Right lobe of liver (tissue), 6 donors: Measurements from ENCODE around the gene ADGRG6. TPM values are rescaled to one million over a fixed set of nuclear protein-coding genes. Genes with fewer than 3 reads are reported as not detected.

Experiments
- ATAC-seq, 4 donors: fragments of 200-7000 bp; cut with Tn5 transposase; one replicate each; pipeline ENCODE4 v1.9.1; 2020; ENCODE audit warnings: mild to moderate bottlenecking in 4 of 4, moderate library complexity in 4 of 4
- DNase-seq, 3 donors: peaks; one replicate each; pipeline ENCODE4 v3.0.0-alpha.2; 2020
- H3K27ac ChIP-seq, 3 donors: fragments of 200-600 bp; one replicate each; pipeline ENCODE4 v1.8.0; 2022
- H3K27me3 ChIP-seq, 2 donors: fragments of 200-600 bp; one replicate each; pipeline ENCODE4 v1.8.0; 2022
- H3K36me3 ChIP-seq, 4 donors: fragments of 200-600 bp; sonication (generic) in 1 of 4; one replicate each; pipeline versions ENCODE4 v1.5.1 to v1.8.0; 2017 to 2022; ENCODE audit warnings: control low read depth in 1 of 4
- H3K4me1 ChIP-seq, 4 donors: fragments of 200-600 bp; sonication (generic) in 1 of 4; one replicate each; pipeline versions ENCODE4 v1.5.1 to v1.8.0; 2017 to 2022; ENCODE audit warnings: control low read depth in 1 of 4
- H3K4me3 ChIP-seq, 3 donors: fragments of 200-600 bp; one replicate each; pipeline ENCODE4 v1.8.0; 2022
- H3K9me3 ChIP-seq, 4 donors: fragments of 200-600 bp; sonication (generic) in 1 of 4; one replicate each; pipeline versions ENCODE4 v1.5.1 to v1.8.0; 2017 to 2022; ENCODE audit warnings: control low read depth in 1 of 4
- CTCF ChIP-seq, 4 donors: fragments of 200-600 bp in 3 of 4; fragments of 450-650 bp in 1 of 4; IDR thresholded peaks; one replicate each; pipeline versions ENCODE4 v1.5.1 to v1.8.0; 2016 to 2022; ENCODE audit warnings: antibody characterized with exemption in 4 of 4, mild to moderate bottlenecking in 2 of 4
- POLR2A ChIP-seq: fragments of 450-650 bp; IDR thresholded peaks from one replicate; pipeline ENCODE4 v1.6.1; 2017; ENCODE audit warnings: antibody characterized with exemption, mild to moderate bottlenecking
- WGBS: methylation state at CpG from one replicate; pipeline ENCODE4 v1.1.6; 2018; ENCODE audit warnings: low coverage, low lambda C conversion rate; ENCODE audit not compliant: insufficient coverage; ENCODE audit errors: missing lambda C conversion rate; 5-methylcytosine and 5-hydroxymethylcytosine counted together
- intact Hi-C, 2 donors: fragments of 100-400 bp; cut with DNase I; formaldehyde crosslinking; loops; one replicate each; pipeline versions ENCODE4 v1.11.2 to v1.14.1; 2022
- total RNA-seq, 6 experiments: library from RNA; depleted of rRNA in 2 of 6; stranded (reverse); fragments of >200 nt in 2 of 6; fragmentation: NEBNext Ultra II Directional in 3 of 6; extraction: Animal tissue kit (Norgen Biotek cat#: 25700) in 3 of 6; gene quantifications; one replicate each; pipeline versions ENCODE4 v1.1.0 to v1.2.4, GENCODE V29; 2016 to 2023
- donor health status: DM: no; HTN: yes; CAD: no.
- donor health status: DM: no; HTN: no; CAD: no.
- donor health status: DM: no; HTN: no; CAD: no.
- donor health status: DM: no; HTN: yes; CAD: no.
- donor health status: DM: no; HTN: yes; CAD: no.

ADGRG6 gene
- total RNA-seq, 6 experiments from 2014 or later, result 49.6 to 114 (median 94.6) TPM

- ATAC-seq, result no peak
- DNase-seq, result no peak
- Histone ChIP-seq H3K4me1 (no peaks in the 10 kb centered on the region), H3K9me3 (no peaks in the 10 kb centered on the region), H3K27ac (no peak overlapping the region), H3K4me3 (no peak overlapping the region), H3K27me3 (no peaks in the 10 kb centered on the region), H3K36me3 (peaks cover 0 to 55% (median 16%) of the 10 kb centered on the region in 4 donors)
- TF ChIP-seq POLR2A, result no peak
- TF ChIP-seq CTCF (IDR thresholded peaks at IDR 0.05), result no peak
- intact Hi-C loops, result no loop called here
- WGBS, result 100% methylated on average over 2 of the region's 2 CpGs
These were observed 141.3 kb downstream of the ADGRG6 start for GRCh38 chr6:142443102-142443501.

GRCh38 chr6:142443532-142443931, 141.7 kb downstream of the ADGRG6 start:
- 83% methylated on average over 1 of the region's 1 CpG for WGBS
- TF ChIP-seq CTCF (IDR thresholded peaks at IDR 0.05) (no peak), POLR2A (no peak)

GRCh38 chr6:142444376-142444775, 142.6 kb downstream of the ADGRG6 start:
- no peaks in the 10 kb centered on the region for H3K4me1 ChIP-seq
- no peak overlapping the region for H3K27ac ChIP-seq
- peaks cover 0 to 42% (median 12%) of the 10 kb centered on the region in 4 donors for H3K36me3 ChIP-seq
- TF ChIP-seq CTCF (IDR thresholded peaks at IDR 0.05), result no peak
- TF ChIP-seq POLR2A, result no peak
- no peak overlapping the region for H3K4me3 ChIP-seq
- no peaks in the 10 kb centered on the region for H3K9me3 ChIP-seq
- intact Hi-C loops, result no loop called here
- no peaks in the 10 kb centered on the region for H3K27me3 ChIP-seq
- 73% methylated on average over 1 of the region's 1 CpG for WGBS
- DNase-seq (no peak), ATAC-seq (no peak)

More at GRCh38 chr6:142443532-142443931, 141.7 kb downstream of the ADGRG6 start:
- DNase-seq, result no peak
- intact Hi-C loops, result no loop called here
- no peak for ATAC-seq
- Histone ChIP-seq H3K4me3 (no peak overlapping the region), H3K4me1 (no peaks in the 10 kb centered on the region), H3K9me3 (no peaks in the 10 kb centered on the region), H3K27me3 (no peaks in the 10 kb centered on the region), H3K36me3 (peaks cover 0 to 50% (median 15%) of the 10 kb centered on the region in 4 donors), H3K27ac (no peak overlapping the region)

- H3K9me3 ChIP-seq, result no peaks in the 10 kb centered on the region
- DNase-seq (no peak), ATAC-seq (no peak)
- WGBS, result 47% methylated on average over 2 of the region's 2 CpGs
- TF ChIP-seq CTCF (IDR thresholded peaks at IDR 0.05), result no peak
- no peak for TF ChIP-seq POLR2A
- H3K4me3 ChIP-seq, result no peak overlapping the region
- peaks cover 0 to 38% (median 12%) of the 10 kb centered on the region in 4 donors for H3K36me3 ChIP-seq
- H3K27me3 ChIP-seq, result no peaks in the 10 kb centered on the region
- H3K4me1 ChIP-seq, result no peaks in the 10 kb centered on the region
- no peak overlapping the region for H3K27ac ChIP-seq
- intact Hi-C loops, result no loop called here
These were observed 143.1 kb downstream of the ADGRG6 start for GRCh38 chr6:142444881-142445301.

- Histone ChIP-seq H3K4me3 (no peak overlapping the region), H3K27ac (no peak overlapping the region), H3K36me3 (peaks cover 0 to 32% (median 13%) of the 10 kb centered on the region in 4 donors), H3K27me3 (no peaks in the 10 kb centered on the region), H3K9me3 (no peaks in the 10 kb centered on the region), H3K4me1 (no peaks in the 10 kb centered on the region)
- DNase-seq (no peak), ATAC-seq (no peak)
- 97% methylated on average over 2 of the region's 2 CpGs for WGBS
- intact Hi-C loops, result no loop called here
- no peak for TF ChIP-seq CTCF (IDR thresholded peaks at IDR 0.05)
- TF ChIP-seq POLR2A, result no peak
These were observed 144.4 kb downstream of the ADGRG6 start for GRCh38 chr6:142446168-142446567.
